Measurements from ENCODE around the gene PRKCZ. TPM values are rescaled to one million over a fixed set of nuclear protein-coding genes. Genes with fewer than 3 reads are reported as not detected.

PRKCZ gene
- total and polyA plus RNA-seq, 4 experiments from 2014 or later = 13.5 to 40.7 (median 23.0) TPM

- Histone ChIP-seq H3K27ac (ENCODE audit: low read depth, low read length) (no peak overlapping the region), H3K9me3 (ENCODE audit: control insufficient read depth in 1 of 2, low read length in 2 of 2) (no peaks in the 10 kb centered on the region), H3K27me3 (ENCODE audit: insufficient read depth, low read length) (no peaks in the 10 kb centered on the region), H3K4me1 (ENCODE audit: insufficient read depth, low read length) (no peaks in the 10 kb centered on the region), H3K4me3 (ENCODE audit: low read length in 2 of 2) (no peak overlapping the region), H3K36me3 (ENCODE audit: insufficient read depth, low read length) (no peaks in the 10 kb centered on the region)
- ChIA-PET CTCF (ENCODE audit: partially characterized antibody) (no interaction called here), POLR2A (ENCODE audit: partially characterized antibody) (no interaction called here)
- Mint-ChIP-seq H3K36me3 (no peaks in the 10 kb centered on the region), H3K4me3 (no peak overlapping the region), H3K27ac (no peak overlapping the region), H3K9me3 (no peaks in the 10 kb centered on the region), H3K4me1 (no peaks in the 10 kb centered on the region), H3K27me3 (peaks cover 0 to 2% of the 10 kb centered on the region in 2 donors)
- no peak for DNase-seq
- intact Hi-C loops (cut with micrococcal nuclease) = no loop called here
These were observed 17.5 kb upstream of the PRKCZ start for GRCh38 chr1:2032737-2033136.

- H3K4me1 ChIP-seq (ENCODE audit: insufficient read depth, low read length) = no peaks in the 10 kb centered on the region
- CTCF ChIA-PET (ENCODE audit: partially characterized antibody) = no interaction called here
- DNase-seq = no peak
- Mint-ChIP-seq H3K4me3 (no peak overlapping the region), H3K36me3 (no peaks in the 10 kb centered on the region), H3K4me1 (no peaks in the 10 kb centered on the region), H3K27ac (no peak overlapping the region), H3K9me3 (no peaks in the 10 kb centered on the region), H3K27me3 (peaks cover 0 to 2% of the 10 kb centered on the region in 2 donors)
- intact Hi-C loops (cut with micrococcal nuclease) = no loop called here
- H3K4me3 ChIP-seq (ENCODE audit: low read length in 2 of 2) = no peak overlapping the region
- H3K27ac ChIP-seq (ENCODE audit: low read depth, low read length) = no peak overlapping the region
- no peaks in the 10 kb centered on the region for H3K27me3 ChIP-seq (ENCODE audit: insufficient read depth, low read length)
- no peaks in the 10 kb centered on the region for H3K36me3 ChIP-seq (ENCODE audit: insufficient read depth, low read length)
- no peaks in the 10 kb centered on the region for H3K9me3 ChIP-seq (ENCODE audit: control insufficient read depth in 1 of 2, low read length in 2 of 2)
- POLR2A ChIA-PET (ENCODE audit: partially characterized antibody) = no interaction called here
These were observed 17.0 kb upstream of the PRKCZ start for GRCh38 chr1:2033165-2033564.

- peak in 1 of 5 donors; percentile 24 for DNase-seq
- POLR2A ChIA-PET (ENCODE audit: partially characterized antibody) = no interaction called here
- CTCF ChIA-PET (ENCODE audit: partially characterized antibody) = interaction anchor here (1.2 to 1.5 kb wide), 2 partner anchors 9 to 92 kb away, joined by 4 to 6 read pairs; no protein-coding TSS in a partner anchor
- Mint-ChIP-seq H3K4me1 (no peaks in the 10 kb centered on the region), H3K4me3 (no peak overlapping the region), H3K9me3 (no peaks in the 10 kb centered on the region), H3K27ac (no peak overlapping the region), H3K27me3 (peaks cover 0 to 2% of the 10 kb centered on the region in 2 donors), H3K36me3 (no peaks in the 10 kb centered on the region)
- intact Hi-C loops (cut with micrococcal nuclease) = no loop called here
- no peaks in the 10 kb centered on the region for H3K36me3 ChIP-seq (ENCODE audit: insufficient read depth, low read length)
- no peak overlapping the region for H3K4me3 ChIP-seq (ENCODE audit: low read length in 2 of 2)
- H3K4me1 ChIP-seq (ENCODE audit: insufficient read depth, low read length) = no peaks in the 10 kb centered on the region
- no peaks in the 10 kb centered on the region for H3K27me3 ChIP-seq (ENCODE audit: insufficient read depth, low read length)
- no peaks in the 10 kb centered on the region for H3K9me3 ChIP-seq (ENCODE audit: control insufficient read depth in 1 of 2, low read length in 2 of 2)
- H3K27ac ChIP-seq (ENCODE audit: low read depth, low read length) = no peak overlapping the region
These were observed 13.9 kb upstream of the PRKCZ start for GRCh38 chr1:2036287-2036686.

- ChIA-PET CTCF (ENCODE audit: partially characterized antibody) (interaction anchor here (1.5 kb wide), 1 partner anchor 94 kb away, joined by 4 read pairs; no protein-coding TSS in a partner anchor), POLR2A (ENCODE audit: partially characterized antibody) (no interaction called here)
- H3K9me3 ChIP-seq (ENCODE audit: control insufficient read depth in 1 of 2, low read length in 2 of 2) = no peaks in the 10 kb centered on the region
These were observed 12.8 kb upstream of the PRKCZ start for GRCh38 chr1:2037314-2037979.

GRCh38 chr1:2038229-2038628 is 12.0 kb upstream of the PRKCZ start:
- no peaks in the 10 kb centered on the region for H3K27me3 ChIP-seq (ENCODE audit: insufficient read depth, low read length)
- H3K4me1 ChIP-seq (ENCODE audit: insufficient read depth, low read length) = no peaks in the 10 kb centered on the region
- Mint-ChIP-seq H3K27me3 (peaks cover 0 to 2% of the 10 kb centered on the region in 2 donors), H3K9me3 (no peaks in the 10 kb centered on the region), H3K4me3 (no peak overlapping the region), H3K4me1 (no peaks in the 10 kb centered on the region), H3K36me3 (no peaks in the 10 kb centered on the region), H3K27ac (no peak overlapping the region)
- ChIA-PET POLR2A (ENCODE audit: partially characterized antibody) (no interaction called here), CTCF (ENCODE audit: partially characterized antibody) (no interaction called here)
- no peak for DNase-seq
- intact Hi-C loops (cut with micrococcal nuclease) = no loop called here
- H3K36me3 ChIP-seq (ENCODE audit: insufficient read depth, low read length) = no peaks in the 10 kb centered on the region
- no peak overlapping the region for H3K4me3 ChIP-seq (ENCODE audit: low read length in 2 of 2)
- H3K27ac ChIP-seq (ENCODE audit: low read depth, low read length) = no peak overlapping the region
- no peaks in the 10 kb centered on the region for H3K9me3 ChIP-seq (ENCODE audit: control insufficient read depth in 1 of 2, low read length in 2 of 2)

More at GRCh38 chr1:2037314-2037979, 12.8 kb upstream of the PRKCZ start:
- peaks cover 0 to 2% of the 10 kb centered on the region in 2 donors for H3K27me3 Mint-ChIP-seq
- H3K4me1 ChIP-seq (ENCODE audit: insufficient read depth, low read length) = no peaks in the 10 kb centered on the region
- intact Hi-C loops (cut with micrococcal nuclease) = no loop called here
- no peak overlapping the region for H3K4me3 Mint-ChIP-seq
- no peak overlapping the region for H3K4me3 ChIP-seq (ENCODE audit: low read length in 2 of 2)
- no peaks in the 10 kb centered on the region for H3K36me3 Mint-ChIP-seq
- H3K9me3 Mint-ChIP-seq = no peaks in the 10 kb centered on the region
- no peak overlapping the region for H3K27ac Mint-ChIP-seq
- no peak for DNase-seq
- no peaks in the 10 kb centered on the region for H3K4me1 Mint-ChIP-seq
- H3K36me3 ChIP-seq (ENCODE audit: insufficient read depth, low read length) = no peaks in the 10 kb centered on the region
- H3K27ac ChIP-seq (ENCODE audit: low read depth, low read length) = no peak overlapping the region
- H3K27me3 ChIP-seq (ENCODE audit: insufficient read depth, low read length) = no peaks in the 10 kb centered on the region

- Histone ChIP-seq H3K27me3 (ENCODE audit: insufficient read depth, low read length) (no peaks in the 10 kb centered on the region), H3K4me1 (ENCODE audit: insufficient read depth, low read length) (no peaks in the 10 kb centered on the region), H3K36me3 (ENCODE audit: insufficient read depth, low read length) (no peaks in the 10 kb centered on the region), H3K9me3 (ENCODE audit: control insufficient read depth in 1 of 2, low read length in 2 of 2) (no peaks in the 10 kb centered on the region), H3K27ac (ENCODE audit: low read depth, low read length) (no peak overlapping the region), H3K4me3 (ENCODE audit: low read length in 2 of 2) (no peak overlapping the region)
- ChIA-PET POLR2A (ENCODE audit: partially characterized antibody) (no interaction called here), CTCF (ENCODE audit: partially characterized antibody) (no interaction called here)
- Mint-ChIP-seq H3K4me1 (peaks cover 0 to 5% (median 4%) of the 10 kb centered on the region in 4 donors), H3K27me3 (peaks cover 0 to 2% of the 10 kb centered on the region in 2 donors), H3K4me3 (no peak overlapping the region), H3K27ac (no peak overlapping the region), H3K9me3 (no peaks in the 10 kb centered on the region), H3K36me3 (no peaks in the 10 kb centered on the region)
- DNase-seq = no peak
- intact Hi-C loops (cut with micrococcal nuclease) = no loop called here
These were observed 11.0 kb upstream of the PRKCZ start for GRCh38 chr1:2039251-2039650.

- Mint-ChIP-seq H3K27ac (no peak overlapping the region), H3K27me3 (peaks cover 0 to 2% of the 10 kb centered on the region in 2 donors), H3K4me3 (no peak overlapping the region), H3K4me1 (peaks cover 3 to 18% (median 9%) of the 10 kb centered on the region in 4 donors), H3K36me3 (no peaks in the 10 kb centered on the region), H3K9me3 (no peaks in the 10 kb centered on the region)
- H3K4me3 ChIP-seq (ENCODE audit: low read length in 2 of 2) = no peak overlapping the region
- DNase-seq = peak in 1 of 5 donors; percentile 33
- no peaks in the 10 kb centered on the region for H3K9me3 ChIP-seq (ENCODE audit: control insufficient read depth in 1 of 2, low read length in 2 of 2)
- no peaks in the 10 kb centered on the region for H3K27me3 ChIP-seq (ENCODE audit: insufficient read depth, low read length)
- peaks cover 8% of the 10 kb centered on the region for H3K4me1 ChIP-seq (ENCODE audit: insufficient read depth, low read length)
- no peak overlapping the region for H3K27ac ChIP-seq (ENCODE audit: low read depth, low read length)
- CTCF ChIA-PET (ENCODE audit: partially characterized antibody) = no interaction called here
- intact Hi-C loops (cut with micrococcal nuclease) = no loop called here
- POLR2A ChIA-PET (ENCODE audit: partially characterized antibody) = no interaction called here
- no peaks in the 10 kb centered on the region for H3K36me3 ChIP-seq (ENCODE audit: insufficient read depth, low read length)
These were observed 8.9 kb upstream of the PRKCZ start for GRCh38 chr1:2041305-2041704.

Data from CD4-positive, alpha-beta memory T cell (primary cell).